Mesodermal cell (in vitro differentiated cells): ENCODE data around the gene METRN.
A peak's percentile ranks its signal among the peaks of the same experiment; 100 is the strongest.

Experiments used
- H3K27ac ChIP-seq: 2 replicates; pipeline ENCODE4 v1.7.0; 2013; ENCODE audit warnings: mild to moderate bottlenecking, low read depth, low read length, moderate library complexity; ENCODE audit not compliant: severe bottlenecking
- H3K36me3 ChIP-seq: 2 replicates; pipeline ENCODE4 v1.7.1; 2013; ENCODE audit warnings: mild to moderate bottlenecking, low read length, moderate library complexity; ENCODE audit not compliant: control insufficient read depth, insufficient read depth
- H3K4me1 ChIP-seq: one replicate; pipeline ENCODE4 v1.7.1; 2013; ENCODE audit warnings: mild to moderate bottlenecking, low read length; ENCODE audit not compliant: insufficient read depth, control insufficient read depth, poor library complexity, severe bottlenecking
- H3K4me3 ChIP-seq: 2 replicates; pipeline ENCODE4 v1.7.0; 2013; ENCODE audit warnings: low read length, control low read depth, mild to moderate bottlenecking; ENCODE audit not compliant: insufficient read depth, poor library complexity, severe bottlenecking; ENCODE audit errors: extremely low read depth
- H3K9me3 ChIP-seq: 2 replicates; pipeline ENCODE4 v1.7.1; 2013; ENCODE audit warnings: mild to moderate bottlenecking, low read length, moderate library complexity; ENCODE audit not compliant: control insufficient read depth
- WGBS, 2 experiments: methylation state at CpG; one replicate each; pipeline ENCODE4 v1.1.5; 2013; ENCODE audit warnings: missing lambda C conversion rate in 2 of 2; ENCODE audit not compliant: insufficient coverage in 2 of 2; 5-methylcytosine and 5-hydroxymethylcytosine counted together

Gene METRN

DNA sequence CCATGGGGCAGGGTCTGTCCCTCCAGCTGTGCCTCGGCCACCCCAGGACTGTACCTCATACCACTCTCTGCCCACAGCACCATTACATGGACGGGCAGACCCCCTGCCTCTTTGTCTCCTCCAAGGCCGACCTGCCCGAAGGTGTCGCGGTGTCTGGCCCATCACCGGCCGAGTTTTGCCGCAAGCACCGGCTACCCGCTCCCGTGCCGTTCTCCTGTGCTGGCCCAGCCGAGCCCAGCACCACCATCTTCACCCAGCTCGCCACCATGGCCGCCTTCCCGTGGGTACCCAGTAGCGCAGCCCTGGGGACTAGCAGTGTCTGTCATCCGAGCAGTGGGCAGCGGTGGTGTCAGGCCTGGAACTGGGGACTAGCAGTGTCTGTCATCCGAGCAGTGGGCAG lies 42.1 kb upstream of the METRN start:
- Histone ChIP-seq H3K36me3 (peaks cover 49% of the 10 kb centered on the region), H3K4me3 (no peak overlapping the region), H3K9me3 (no peaks in the 10 kb centered on the region), H3K4me1 (peaks cover 17% of the 10 kb centered on the region), H3K27ac (no peak overlapping the region)
- WGBS, 2 experiments = 98 to 100% methylated on average over 20 to 21 of the region's 21 CpGs

- H3K9me3 ChIP-seq = no peaks in the 10 kb centered on the region
- peaks cover 49% of the 10 kb centered on the region for H3K36me3 ChIP-seq
- H3K4me1 ChIP-seq = peaks cover 17% of the 10 kb centered on the region
- WGBS, 2 experiments = 98 to 99% methylated on average over 12 to 18 of the region's 18 CpGs
- no peak overlapping the region for H3K4me3 ChIP-seq
- no peak overlapping the region for H3K27ac ChIP-seq
These were observed 41.4 kb upstream of the METRN start for GRCh38 chr16:673399-673991.

DNA sequence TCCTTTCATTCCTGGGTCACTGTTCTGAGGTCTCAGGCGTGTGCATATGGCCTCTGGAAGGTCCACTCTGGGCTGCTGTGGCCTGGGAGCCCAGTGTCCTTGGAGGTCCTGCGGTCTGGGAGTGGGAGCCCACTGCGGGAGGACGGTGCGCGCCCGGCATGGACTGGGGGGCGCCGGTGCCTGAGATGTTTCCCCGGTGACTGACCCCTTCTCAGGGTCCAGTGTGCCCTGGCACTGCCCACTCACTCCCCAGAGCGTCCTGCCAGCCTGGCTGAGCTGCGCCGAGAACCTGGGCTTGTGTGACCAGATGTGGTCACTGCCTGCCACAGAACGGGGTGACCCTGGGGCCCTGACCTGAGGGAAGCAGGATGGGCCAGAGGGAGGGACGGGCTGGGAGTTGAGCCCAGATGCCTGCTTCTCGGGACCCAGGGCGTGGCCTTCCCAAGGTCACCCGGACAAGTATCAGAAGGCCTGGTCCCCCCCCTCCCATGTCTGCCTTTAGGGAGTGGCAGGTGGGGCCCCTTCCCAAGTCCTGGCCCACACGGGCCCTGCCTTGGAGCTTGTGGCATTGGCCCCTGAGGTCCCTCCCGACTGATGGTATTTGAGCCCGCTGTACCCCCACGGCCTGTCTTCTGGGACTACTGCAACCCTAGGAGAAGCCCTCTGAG lies 40.6 kb upstream of the METRN start:
- H3K36me3 ChIP-seq = peaks cover 46% of the 10 kb centered on the region
- H3K4me3 ChIP-seq = no peak overlapping the region
- no peaks in the 10 kb centered on the region for H3K9me3 ChIP-seq
- H3K27ac ChIP-seq = no peak overlapping the region
- peaks cover 12% of the 10 kb centered on the region for H3K4me1 ChIP-seq
- WGBS, 2 experiments = 93 to 95% methylated on average over 17 to 22 of the region's 22 CpGs

DNA sequence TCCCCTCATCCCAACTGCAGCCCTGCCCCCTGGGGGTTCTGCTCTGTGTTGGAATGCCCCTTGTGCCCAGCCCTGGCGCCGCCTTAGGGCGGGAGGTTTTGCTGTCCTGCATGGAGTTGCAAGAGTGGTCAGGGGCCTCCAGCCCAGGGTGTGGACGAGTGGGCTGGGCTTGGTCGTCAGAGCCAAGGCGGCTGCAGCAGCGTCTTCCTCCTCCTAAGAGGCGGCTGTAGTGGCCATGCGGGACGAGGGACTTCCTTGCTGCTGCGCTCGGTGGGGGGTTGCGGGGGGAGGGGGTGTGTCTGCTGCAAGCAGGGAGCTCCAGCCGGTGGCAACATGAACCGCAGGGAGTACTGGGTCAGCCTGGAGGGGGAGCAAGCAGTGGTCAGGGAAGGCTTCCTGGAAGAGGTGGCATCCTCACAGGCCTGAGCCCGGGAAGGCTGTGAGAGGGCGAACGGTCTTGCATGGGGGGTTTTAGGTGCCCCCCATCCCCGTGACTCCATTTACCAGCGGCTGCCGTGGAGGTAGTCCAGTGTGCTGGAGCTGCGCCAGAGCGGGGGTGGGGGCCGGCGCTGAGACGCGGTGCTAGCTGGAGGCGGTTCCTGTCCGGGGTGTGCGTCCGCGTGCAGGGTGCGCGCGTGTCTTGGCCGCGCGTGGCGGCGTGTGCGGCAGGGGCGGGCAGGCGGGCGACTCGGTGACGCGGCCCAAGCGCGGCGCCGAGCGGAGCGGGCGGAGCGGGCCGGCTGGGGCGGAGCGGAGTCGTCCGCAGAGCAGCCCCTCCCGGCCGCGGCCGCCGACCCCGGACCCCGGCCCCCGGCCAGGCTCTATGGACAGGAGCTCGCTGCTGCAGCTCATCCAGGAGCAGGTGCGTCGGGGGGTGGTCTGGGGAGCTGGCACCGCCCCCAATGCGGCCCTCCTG lies 39.7 kb upstream of the METRN start, which contains the start of gene RHBDL1:
RHBDL1 (plus strand) TSS at position 704 of the 916 bp plus-strand sequence; CDS start at position 824, 120 bp downstream.
- Histone ChIP-seq H3K27ac (no peak within 1 kb of the TSS), H3K36me3 (peaks cover 38% of the 10 kb centered on the region), H3K9me3 (no peaks in the 10 kb centered on the region), H3K4me3 (peak within 1 kb of the TSS; percentile 22), H3K4me1 (peaks cover 10% of the 10 kb centered on the region)
- 9 to 11% methylated on average over 41 to 64 of the region's 73 CpGs for WGBS, 2 experiments

DNA sequence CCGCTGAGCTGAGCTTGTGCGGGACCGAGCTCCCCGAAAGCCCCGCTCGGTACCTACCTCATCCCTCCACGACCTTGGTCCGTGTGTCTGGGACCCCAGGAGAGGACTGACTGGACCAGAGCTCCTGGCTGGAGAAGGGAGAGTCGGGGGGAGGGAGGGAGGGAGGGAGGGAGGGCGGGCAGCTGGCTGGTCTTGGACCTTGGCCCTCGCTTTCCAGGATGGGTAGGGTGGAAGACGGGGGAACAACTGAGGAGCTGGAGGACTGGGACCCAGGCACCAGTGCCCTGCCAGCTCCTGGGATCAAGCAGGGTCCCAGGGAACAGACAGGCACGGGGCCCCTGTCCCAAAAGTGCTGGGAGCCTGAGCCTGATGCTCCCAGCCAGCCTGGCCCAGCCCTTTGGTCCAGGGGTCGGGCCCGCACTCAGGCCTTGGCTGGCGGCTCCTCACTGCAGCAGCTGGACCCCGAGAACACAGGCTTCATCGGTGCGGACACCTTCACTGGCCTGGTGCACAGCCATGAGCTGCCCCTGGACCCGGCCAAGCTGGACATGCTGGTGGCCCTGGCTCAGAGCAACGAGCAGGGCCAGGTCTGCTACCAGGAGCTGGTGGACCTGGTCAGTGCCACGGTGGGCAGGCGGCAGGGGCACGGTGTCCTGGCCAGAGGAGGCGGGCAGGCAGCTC lies 38.9 kb upstream of the METRN start:
- Histone ChIP-seq H3K4me3 (no peak overlapping the region), H3K9me3 (no peaks in the 10 kb centered on the region), H3K27ac (no peak overlapping the region), H3K36me3 (peaks cover 30% of the 10 kb centered on the region), H3K4me1 (peaks cover 12% of the 10 kb centered on the region)
- 81 to 85% methylated on average over 16 to 18 of the region's 25 CpGs for WGBS, 2 experiments

DNA sequence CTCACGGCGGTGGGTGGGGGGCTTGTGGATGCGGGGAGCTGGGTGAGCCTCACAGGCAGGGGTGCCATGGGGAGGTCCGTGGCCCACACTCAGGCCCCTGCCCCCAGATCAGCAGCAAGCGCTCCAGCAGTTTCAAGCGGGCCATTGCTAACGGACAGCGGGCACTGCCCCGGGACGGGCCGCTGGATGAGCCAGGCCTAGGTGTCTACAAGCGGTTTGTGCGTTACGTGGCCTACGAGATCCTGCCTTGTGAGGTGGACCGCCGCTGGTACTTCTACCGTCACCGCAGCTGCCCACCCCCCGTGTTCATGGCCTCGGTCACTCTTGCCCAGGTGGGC lies 38.4 kb upstream of the METRN start:
- Histone ChIP-seq H3K9me3 (no peaks in the 10 kb centered on the region), H3K4me3 (no peak overlapping the region), H3K4me1 (peaks cover 18% of the 10 kb centered on the region), H3K27ac (no peak overlapping the region), H3K36me3 (peaks cover 27% of the 10 kb centered on the region)
- 97 to 98% methylated on average over 21 of the region's 21 CpGs for WGBS, 2 experiments

- peaks cover 21% of the 10 kb centered on the region for H3K4me1 ChIP-seq
- H3K4me3 ChIP-seq = no peak overlapping the region
- H3K27ac ChIP-seq = no peak overlapping the region
- whole genome bisulfite sequencing, 2 experiments = 93% methylated on average over 23 of the region's 23 CpGs
- peaks cover 27% of the 10 kb centered on the region for H3K36me3 ChIP-seq
- no peaks in the 10 kb centered on the region for H3K9me3 ChIP-seq
These were observed 38.0 kb upstream of the METRN start for GRCh38 chr16:676913-677312.

GRCh38 chr16:677316-678190 lies 37.4 kb upstream of the METRN start:
- no peaks in the 10 kb centered on the region for H3K9me3 ChIP-seq
- no peak overlapping the region for H3K4me3 ChIP-seq
- peaks cover 23% of the 10 kb centered on the region for H3K4me1 ChIP-seq
- WGBS, 2 experiments = 91 to 94% methylated on average over 35 to 54 of the region's 57 CpGs
- no peak overlapping the region for H3K27ac ChIP-seq
- peaks cover 28% of the 10 kb centered on the region for H3K36me3 ChIP-seq

DNA sequence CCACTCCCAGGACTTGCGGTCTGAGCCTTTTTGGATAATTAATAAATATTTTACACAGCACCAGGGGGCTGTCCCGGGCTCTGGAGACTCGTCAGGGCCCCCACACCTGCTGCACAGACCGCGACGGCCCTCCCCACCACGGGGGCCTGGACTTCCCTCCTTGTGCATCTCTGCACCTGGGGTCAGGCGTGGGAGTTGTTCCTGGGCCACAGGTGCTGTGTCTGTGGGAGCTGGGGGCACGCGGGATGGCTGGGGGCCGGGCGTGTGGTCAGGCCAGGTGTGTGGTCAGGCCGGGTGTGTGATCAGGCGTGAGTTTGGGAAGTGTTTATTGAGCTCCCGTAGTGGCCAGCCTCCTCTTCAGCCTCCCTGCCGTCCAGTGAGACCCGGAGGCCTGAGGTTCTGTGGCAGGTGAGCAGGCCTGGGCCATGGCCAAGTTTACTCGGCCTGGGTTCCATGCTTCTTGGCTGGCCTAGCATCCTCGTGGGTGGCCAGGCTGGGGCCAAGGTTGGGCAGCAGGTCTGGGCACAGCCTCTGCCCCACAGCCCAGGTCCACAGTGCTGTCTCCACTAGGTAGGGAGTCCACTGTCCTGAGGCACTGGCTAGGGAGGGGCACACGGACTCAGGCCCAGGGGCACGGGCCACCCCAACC lies 36.6 kb upstream of the METRN start:
- Histone ChIP-seq H3K27ac (no peak overlapping the region), H3K36me3 (peaks cover 29% of the 10 kb centered on the region), H3K4me3 (no peak overlapping the region), H3K4me1 (peaks cover 23% of the 10 kb centered on the region), H3K9me3 (no peaks in the 10 kb centered on the region)
- WGBS, 2 experiments = 92 to 95% methylated on average over 17 to 18 of the region's 21 CpGs
